Gastrocnemius medialis (tissue), 4 donors: ENCODE results near the gene FAM240B. TPM values are rescaled to one million over a fixed set of nuclear protein-coding genes. Genes with fewer than 3 reads are reported as not detected.

ENCODE experiments used
- ATAC-seq, 2 donors: fragments of 150-250 bp; one replicate each; pipeline ENCODE4 v1.9.1; 2016
- DNase-seq, 2 donors: peaks; one replicate each; pipeline ENCODE4 v3.0.0-alpha.2; 2019
- H3K27ac ChIP-seq, 4 donors: fragments of 200-600 bp; sonication (generic); 1 replicate in 1 of 4; 2 replicates in 3 of 4; pipeline ENCODE4 v1.5.1; 2016 to 2018; ENCODE audit warnings: mild to moderate bottlenecking in 2 of 4, moderate library complexity in 1 of 4
- H3K27me3 ChIP-seq, 3 donors: fragments of 200-600 bp; sonication (generic) in 2 of 3; 1 replicate in 1 of 3; 2 replicates in 2 of 3; pipeline versions ENCODE4 v1.5.1 to v1.6.0; 2016 to 2019; ENCODE audit warnings: mild to moderate bottlenecking in 1 of 3, moderate library complexity in 1 of 3
- H3K36me3 ChIP-seq, 2 donors: fragments of 200-600 bp; sonication (generic) in 1 of 2; one replicate each; pipeline ENCODE4 v1.5.1; 2017 to 2018
- H3K4me1 ChIP-seq, 2 donors: fragments of 200-600 bp; sonication (generic) in 1 of 2; one replicate each; pipeline ENCODE4 v1.5.1; 2016 to 2017; ENCODE audit warnings: mild to moderate bottlenecking in 2 of 2
- H3K4me3 ChIP-seq, 4 donors: fragments of 200-600 bp; sonication (generic) in 3 of 4; 1 replicate in 1 of 4; 2 replicates in 3 of 4; pipeline ENCODE4 v1.5.1; 2016 to 2019; ENCODE audit warnings: mild to moderate bottlenecking in 2 of 4
- H3K9me3 ChIP-seq, 3 donors: fragments of 200-600 bp; sonication (generic) in 2 of 3; 1 replicate in 1 of 3; 2 replicates in 2 of 3; pipeline ENCODE4 v1.5.1; 2016 to 2019
- CTCF ChIP-seq, 5 experiments: fragments of 450-650 bp in 3 of 5; fragments of 200-600 bp in 2 of 5; sonication (generic) in 2 of 5; IDR thresholded peaks in 4 of 5; conservative IDR thresholded peaks in 1 of 5; 1 replicate in 4 of 5; 2 replicates in 1 of 5; pipeline ENCODE4 v1.5.1; 2016 to 2019; ENCODE audit warnings: antibody characterized with exemption in 5 of 5, mild to moderate bottlenecking in 3 of 5, moderate library complexity in 3 of 5
- POLR2A ChIP-seq, 2 donors: fragments of 450-650 bp; IDR thresholded peaks; one replicate each; pipeline ENCODE4 v1.6.1; 2017; ENCODE audit warnings: antibody characterized with exemption in 2 of 2, mild to moderate bottlenecking in 2 of 2, moderate library complexity in 2 of 2
- in situ Hi-C, 4 donors: fragments of 200-750 bp; cut with MboI; loops; one replicate each; pipeline versions ENCODE4 v1.15.0 to v1.8.0; 2017; ENCODE audit warnings: low sequenced_read_pairs in 4 of 4
- intact Hi-C: fragments of 100-400 bp; cut with DNase I; formaldehyde crosslinking; loops from one replicate; pipeline ENCODE4 v1.15.1; 2023; ENCODE audit warnings: low total_unique reads
- total RNA-seq, 4 donors: library from RNA; depleted of rRNA; stranded (reverse); fragments of >200 nt; gene quantifications; one replicate each; pipeline versions ENCODE4 v1.1.0 to v1.2.3, GENCODE V29; 2016

The FAM240B gene
- total RNA-seq, 4 donors from 2014 or later: not detected

- no peaks in the 10 kb centered on the region for H3K4me1 ChIP-seq
- no peak for DNase-seq
- no peak for ATAC-seq
- no peaks in the 10 kb centered on the region for H3K27me3 ChIP-seq
- H3K36me3 ChIP-seq: no peaks in the 10 kb centered on the region
- H3K27ac ChIP-seq: no peak overlapping the region
- in situ Hi-C loops (loop anchor here in 1 of 4 donors (25.0 kb wide), 1 partner anchor 87 kb away; no protein-coding TSS in a partner anchor), intact Hi-C loops (no loop called here)
- no peak overlapping the region for H3K4me3 ChIP-seq
- no peak for TF ChIP-seq POLR2A (IDR thresholded peaks at IDR 0.05)
- TF ChIP-seq CTCF (IDR thresholded peaks at IDR 0.05 in 4 of 5, conservative IDR thresholded peaks at IDR 0.05 in 1 of 5): no peak
- H3K9me3 ChIP-seq: no peaks in the 10 kb centered on the region
Measured at GRCh38 chr9:38724754-38725153, 4.8 kb upstream of the FAM240B start.

- TF ChIP-seq CTCF (IDR thresholded peaks at IDR 0.05 in 4 of 5, conservative IDR thresholded peaks at IDR 0.05 in 1 of 5) (no peak), POLR2A (IDR thresholded peaks at IDR 0.05) (no peak)
- H3K9me3 ChIP-seq: no peaks in the 10 kb centered on the region
- H3K4me1 ChIP-seq: no peaks in the 10 kb centered on the region
- H3K4me3 ChIP-seq: no peak overlapping the region
- H3K36me3 ChIP-seq: no peaks in the 10 kb centered on the region
- intact Hi-C loops (no loop called here), in situ Hi-C loops (no loop called here)
- no peak for DNase-seq
- no peak overlapping the region for H3K27ac ChIP-seq
- no peak for ATAC-seq
- no peaks in the 10 kb centered on the region for H3K27me3 ChIP-seq
Measured at GRCh38 chr9:38718148-38718547, 1.8 kb downstream of the FAM240B start.

- Histone ChIP-seq H3K27me3 (no peaks in the 10 kb centered on the region), H3K4me1 (no peaks in the 10 kb centered on the region), H3K4me3 (no peak overlapping the region), H3K9me3 (no peaks in the 10 kb centered on the region), H3K36me3 (no peaks in the 10 kb centered on the region), H3K27ac (no peak overlapping the region)
- DNase-seq: no peak
- intact Hi-C loops (no loop called here), in situ Hi-C loops (no loop called here)
- ATAC-seq: no peak
- TF ChIP-seq CTCF (IDR thresholded peaks at IDR 0.05 in 4 of 5, conservative IDR thresholded peaks at IDR 0.05 in 1 of 5): no peak
- no peak for TF ChIP-seq POLR2A (IDR thresholded peaks at IDR 0.05)
Measured at GRCh38 chr9:38715684-38716083, 4.2 kb downstream of the FAM240B start.

GRCh38 chr9:38713426-38713825 is 6.5 kb downstream of the FAM240B start:
- H3K27me3 ChIP-seq: no peaks in the 10 kb centered on the region
- ATAC-seq (peak; percentile 70 to 79), DNase-seq (no peak)
- no peaks in the 10 kb centered on the region for H3K36me3 ChIP-seq
- no peaks in the 10 kb centered on the region for H3K9me3 ChIP-seq
- in situ Hi-C loops (no loop called here), intact Hi-C loops (no loop called here)
- no peaks in the 10 kb centered on the region for H3K4me1 ChIP-seq
- no peak for TF ChIP-seq POLR2A (IDR thresholded peaks at IDR 0.05)
- no peak for TF ChIP-seq CTCF (IDR thresholded peaks at IDR 0.05 in 4 of 5, conservative IDR thresholded peaks at IDR 0.05 in 1 of 5)
- no peak overlapping the region for H3K4me3 ChIP-seq
- no peak overlapping the region for H3K27ac ChIP-seq

- no peaks in the 10 kb centered on the region for H3K36me3 ChIP-seq
- ATAC-seq (no peak), DNase-seq (no peak)
- H3K4me3 ChIP-seq: no peak overlapping the region
- no peaks in the 10 kb centered on the region for H3K27me3 ChIP-seq
- no peaks in the 10 kb centered on the region for H3K4me1 ChIP-seq
- no peak for TF ChIP-seq CTCF (IDR thresholded peaks at IDR 0.05 in 4 of 5, conservative IDR thresholded peaks at IDR 0.05 in 1 of 5)
- TF ChIP-seq POLR2A (IDR thresholded peaks at IDR 0.05): no peak
- in situ Hi-C loops (no loop called here), intact Hi-C loops (no loop called here)
- H3K9me3 ChIP-seq: no peaks in the 10 kb centered on the region
- H3K27ac ChIP-seq: no peak overlapping the region
Measured at GRCh38 chr9:38708759-38709158, 11.2 kb downstream of the FAM240B start.
